Neural cell (in vitro differentiated cells): Measurements from ENCODE around the gene JMY. TPM values are rescaled to one million over a fixed set of nuclear protein-coding genes. Genes with fewer than 3 reads are reported as not detected.

Experiments
- H2AFZ ChIP-seq: fragments of 200-600, 300-800 bp; sonication (generic), shearing (Covaris generic); 2 replicates; pipeline ENCODE4 v1.6.0; 2014; ENCODE audit warnings: low read depth, mild to moderate bottlenecking, antibody characterized with exemption, low read length, moderate library complexity
- H3F3A ChIP-seq: fragments of 200-600 bp; shearing (Covaris generic); 2 replicates; pipeline ENCODE4 v1.6.1; 2016; ENCODE audit warnings: mild to moderate bottlenecking, moderate library complexity, mixed read lengths, antibody characterized with exemption, low read length; ENCODE audit not compliant: insufficient read depth, poor library complexity, severe bottlenecking
- H3K27ac ChIP-seq: fragments of 200-600, 300-800 bp; sonication (generic), shearing (Covaris generic); 2 replicates; pipeline ENCODE4 v1.5.1; 2014; ENCODE audit warnings: mild to moderate bottlenecking, low read length, moderate library complexity
- H3K27me3 ChIP-seq: fragments of 300-800, 200-600 bp; sonication (generic), shearing (Covaris generic); 2 replicates; pipeline ENCODE4 v1.6.0; 2014; ENCODE audit warnings: mild to moderate bottlenecking, low read depth, low read length, moderate library complexity; ENCODE audit not compliant: insufficient read depth
- H3K36me3 ChIP-seq: fragments of 300-800, 200-600 bp; sonication (generic), shearing (Covaris generic); 2 replicates; pipeline ENCODE4 v1.5.1; 2014; ENCODE audit warnings: mild to moderate bottlenecking, antibody characterized with exemption, low read length, moderate library complexity; ENCODE audit not compliant: insufficient read depth
- H3K4me2 ChIP-seq: fragments of 300-800, 200-600 bp; sonication (generic), shearing (Covaris generic); 2 replicates; pipeline ENCODE4 v1.6.0; 2014; ENCODE audit warnings: mild to moderate bottlenecking, low read length
- H3K4me3 ChIP-seq: fragments of 300-800, 200-600 bp; sonication (generic), shearing (Covaris generic); 2 replicates; pipeline ENCODE4 v1.5.1; 2014; ENCODE audit warnings: mild to moderate bottlenecking, low read length, moderate library complexity
- H3K79me2 ChIP-seq: fragments of 200-600 bp; shearing (Covaris generic); replicated peaks from 2 replicates; pipeline ENCODE4 v1.6.0; 2014; ENCODE audit warnings: mild to moderate bottlenecking, low read length, moderate library complexity; ENCODE audit not compliant: insufficient read depth
- H3K9ac ChIP-seq: fragments of 300-800, 200-600 bp; sonication (generic), shearing (Covaris generic); 2 replicates; pipeline ENCODE4 v1.6.1; 2016; ENCODE audit warnings: mild to moderate bottlenecking, low read length, mixed read lengths
- H3K9me2 ChIP-seq: fragments of 200-600 bp; shearing (Covaris generic); 2 replicates; pipeline ENCODE4 v1.6.1; 2016; ENCODE audit warnings: mild to moderate bottlenecking, low read length, mixed read lengths; ENCODE audit not compliant: insufficient read depth
- H3K9me3 ChIP-seq: fragments of 200-600, 300-800 bp; sonication (generic), shearing (Covaris generic); 2 replicates; pipeline ENCODE4 v1.6.1; 2016; ENCODE audit warnings: mild to moderate bottlenecking, mixed run types, low read length, moderate library complexity, mixed read lengths
- H4K20me1 ChIP-seq: fragments of 200-600 bp; shearing (Covaris generic); 2 replicates; pipeline ENCODE4 v1.6.1; 2016; ENCODE audit warnings: mild to moderate bottlenecking, mixed run types; ENCODE audit not compliant: insufficient read depth
- CTCF ChIP-seq: fragments of 450-650 bp; IDR thresholded peaks from 2 replicates; pipeline ENCODE4 v1.5.1; 2014; ENCODE audit warnings: antibody characterized with exemption, mild to moderate bottlenecking, moderate library complexity; ENCODE audit not compliant: poor library complexity, severe bottlenecking
- EP300 ChIP-seq: fragments of 450-650 bp; conservative IDR thresholded peaks from 2 replicates; pipeline ENCODE4 v1.6.1; 2014; ENCODE audit warnings: antibody characterized with exemption, mild to moderate bottlenecking, moderate library complexity; ENCODE audit not compliant: poor library complexity, severe bottlenecking
- EZH2 ChIP-seq: fragments of 200-600, 300-800 bp; shearing (Covaris generic), sonication (generic); IDR thresholded peaks from 2 replicates; pipeline ENCODE4 v1.6.1; 2014; ENCODE audit warnings: antibody characterized with exemption, low read length, borderline replicate concordance, mild to moderate bottlenecking; ENCODE audit not compliant: insufficient read depth, poor library complexity, severe bottlenecking
- MXI1 ChIP-seq: fragments of 450-650 bp; conservative IDR thresholded peaks from 2 replicates; pipeline ENCODE4 v1.6.1; 2014; ENCODE audit warnings: antibody characterized with exemption, mild to moderate bottlenecking; ENCODE audit not compliant: poor library complexity, severe bottlenecking
- POLR2AphosphoS5 ChIP-seq: IDR thresholded peaks from 2 replicates; pipeline ENCODE4 v1.6.1; 2012
- RAD21 ChIP-seq: fragments of 450-650 bp; conservative IDR thresholded peaks from 2 replicates; pipeline ENCODE4 v1.6.1; 2014; ENCODE audit warnings: antibody characterized with exemption, mild to moderate bottlenecking, moderate library complexity
- REST ChIP-seq: IDR thresholded peaks from 2 replicates; pipeline ENCODE4 v1.6.1; 2012; ENCODE audit warnings: borderline replicate concordance
- SMC3 ChIP-seq: fragments of 450-650 bp; conservative IDR thresholded peaks from 2 replicates; pipeline ENCODE4 v1.6.1; 2014; ENCODE audit warnings: antibody characterized with exemption, mild to moderate bottlenecking, moderate library complexity; ENCODE audit not compliant: poor library complexity
- TAF1 ChIP-seq: IDR thresholded peaks from 2 replicates; pipeline ENCODE4 v1.6.1; 2012; ENCODE audit warnings: low read depth
- polyA plus RNA-seq: library from polyadenylated mRNA; depleted of rRNA; stranded (reverse); fragments of >200 nt; gene quantifications from 2 replicates; pipeline ENCODE4 v1.2.3, GENCODE V29; 2014

JMY gene
- polyA plus RNA-seq, 1 donor from 2014 or later: 19.3 TPM

- Histone ChIP-seq H3K9ac (no peak overlapping the region), H3K9me2 (no peaks in the 10 kb centered on the region), H3K79me2 (peaks cover 9% of the 10 kb centered on the region), H3K36me3 (no peaks in the 10 kb centered on the region), H2AFZ (no peak overlapping the region), H4K20me1 (no peaks in the 10 kb centered on the region), H3K4me2 (no peak overlapping the region), H3K4me3 (no peak overlapping the region), H3K27me3 (no peaks in the 10 kb centered on the region), H3K27ac (no peak overlapping the region), H3K9me3 (no peaks in the 10 kb centered on the region), H3F3A (no peaks in the 10 kb centered on the region)
- TF ChIP-seq SMC3 (no peak), POLR2AphosphoS5 (no peak), REST (no peak), CTCF (no peak), EZH2 (no peak), RAD21 (no peak), MXI1 (no peak), TAF1 (no peak), EP300 (no peak)
Measured at GRCh38 chr5:79263290-79263689, 27.4 kb downstream of the JMY start.

GRCh38 chr5:79267180-79267579, 31.2 kb downstream of the JMY start:
- H3K4me3 ChIP-seq: no peak overlapping the region
- H3K9me3 ChIP-seq: no peaks in the 10 kb centered on the region
- no peaks in the 10 kb centered on the region for H3F3A ChIP-seq
- TF ChIP-seq RAD21: no peak
- no peak for TF ChIP-seq POLR2AphosphoS5
- TF ChIP-seq TAF1: no peak
- TF ChIP-seq SMC3: no peak
- no peak for TF ChIP-seq MXI1
- no peak for TF ChIP-seq EP300
- TF ChIP-seq CTCF: no peak
- TF ChIP-seq REST: no peak
- no peak for TF ChIP-seq EZH2
- no peak overlapping the region for H2AFZ ChIP-seq
- no peak overlapping the region for H3K9ac ChIP-seq
- no peaks in the 10 kb centered on the region for H4K20me1 ChIP-seq
- H3K4me2 ChIP-seq: no peak overlapping the region
- H3K36me3 ChIP-seq: no peaks in the 10 kb centered on the region
- no peaks in the 10 kb centered on the region for H3K9me2 ChIP-seq
- no peak overlapping the region for H3K27ac ChIP-seq
- no peaks in the 10 kb centered on the region for H3K27me3 ChIP-seq
- peaks cover 14% of the 10 kb centered on the region for H3K79me2 ChIP-seq
